Ascending aorta (tissue), 2 donors: ENCODE results near the gene GRIN3A. TPM values are rescaled to one million over a fixed set of nuclear protein-coding genes. Genes with fewer than 3 reads are reported as not detected.

Source experiments
- DNase-seq, 2 donors: peaks; one replicate each; pipeline ENCODE4 v3.0.0-alpha.2; 2019; ENCODE audit warnings: low spot score in 2 of 2
- H3K27ac ChIP-seq, 2 donors: fragments of 200-600 bp; sonication (generic); one replicate each; pipeline ENCODE4 v1.5.1; 2016 to 2017; ENCODE audit warnings: mild to moderate bottlenecking in 1 of 2
- H3K27me3 ChIP-seq: fragments of 200-600 bp; sonication (generic); one replicate; pipeline ENCODE4 v1.5.1; 2017
- H3K36me3 ChIP-seq, 2 donors: fragments of 200-600 bp; sonication (generic); one replicate each; pipeline ENCODE4 v1.5.1; 2016
- H3K4me1 ChIP-seq, 2 donors: fragments of 200-600 bp; sonication (generic); one replicate each; pipeline ENCODE4 v1.5.1; 2016 to 2017; ENCODE audit warnings: mild to moderate bottlenecking in 1 of 2
- H3K4me3 ChIP-seq, 2 donors: fragments of 200-600 bp; sonication (generic); one replicate each; pipeline ENCODE4 v1.5.1; 2016 to 2017; ENCODE audit warnings: mild to moderate bottlenecking in 1 of 2
- H3K9me3 ChIP-seq, 2 donors: fragments of 200-600 bp; sonication (generic); one replicate each; pipeline ENCODE4 v1.5.1; 2016
- intact Hi-C: fragments of 100-400 bp; cut with DNase I; formaldehyde crosslinking; loops from one replicate; pipeline ENCODE4 v1.15.1; 2023
- total RNA-seq: library from RNA; depleted of rRNA; stranded (reverse); fragments of >200 nt; gene quantifications from one replicate; pipeline ENCODE4 v1.1.0, GENCODE V29; 2016
- TF ChIP-seq, protein P1 (sequence below), 3 experiments: fragments of 200-600 bp in 2 of 3; fragments of 450-650 bp in 1 of 3; sonication (generic) in 2 of 3; IDR thresholded peaks; one replicate each; pipeline ENCODE4 v1.5.1; 2016 to 2019; ENCODE audit warnings: antibody characterized with exemption in 3 of 3, mild to moderate bottlenecking in 1 of 3, moderate library complexity in 1 of 3

GRIN3A gene
- total RNA-seq, 1 donor from 2014 or later = not detected

DNA sequence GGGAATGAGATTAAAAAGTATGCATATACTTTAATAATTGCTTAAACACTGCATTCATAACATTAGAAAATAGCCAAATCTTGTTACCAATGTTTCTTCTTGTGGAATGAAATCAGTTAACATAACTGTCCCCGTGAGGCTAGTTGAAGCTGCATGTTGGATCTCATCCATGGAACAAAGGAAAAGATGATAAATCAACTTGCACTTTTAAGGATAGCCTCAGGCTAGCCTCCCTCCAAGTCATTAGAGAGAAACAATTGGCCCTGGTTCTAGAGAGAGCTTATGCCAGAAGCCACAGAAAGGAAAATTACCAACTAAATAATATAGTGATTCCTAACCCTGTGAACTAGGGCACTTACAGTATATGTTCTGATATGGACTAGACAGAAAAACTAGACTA lies 66.9 kb downstream of the GRIN3A start:
- Histone ChIP-seq H3K27ac (no peak overlapping the region), H3K36me3 (no peaks in the 10 kb centered on the region), H3K4me1 (no peaks in the 10 kb centered on the region), H3K27me3 (no peaks in the 10 kb centered on the region), H3K9me3 (no peaks in the 10 kb centered on the region), H3K4me3 (no peak overlapping the region)
- no peak for DNase-seq
- TF ChIP-seq, protein P1, sequence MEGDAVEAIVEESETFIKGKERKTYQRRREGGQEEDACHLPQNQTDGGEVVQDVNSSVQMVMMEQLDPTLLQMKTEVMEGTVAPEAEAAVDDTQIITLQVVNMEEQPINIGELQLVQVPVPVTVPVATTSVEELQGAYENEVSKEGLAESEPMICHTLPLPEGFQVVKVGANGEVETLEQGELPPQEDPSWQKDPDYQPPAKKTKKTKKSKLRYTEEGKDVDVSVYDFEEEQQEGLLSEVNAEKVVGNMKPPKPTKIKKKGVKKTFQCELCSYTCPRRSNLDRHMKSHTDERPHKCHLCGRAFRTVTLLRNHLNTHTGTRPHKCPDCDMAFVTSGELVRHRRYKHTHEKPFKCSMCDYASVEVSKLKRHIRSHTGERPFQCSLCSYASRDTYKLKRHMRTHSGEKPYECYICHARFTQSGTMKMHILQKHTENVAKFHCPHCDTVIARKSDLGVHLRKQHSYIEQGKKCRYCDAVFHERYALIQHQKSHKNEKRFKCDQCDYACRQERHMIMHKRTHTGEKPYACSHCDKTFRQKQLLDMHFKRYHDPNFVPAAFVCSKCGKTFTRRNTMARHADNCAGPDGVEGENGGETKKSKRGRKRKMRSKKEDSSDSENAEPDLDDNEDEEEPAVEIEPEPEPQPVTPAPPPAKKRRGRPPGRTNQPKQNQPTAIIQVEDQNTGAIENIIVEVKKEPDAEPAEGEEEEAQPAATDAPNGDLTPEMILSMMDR (IDR thresholded peaks at IDR 0.05) = no peak
- intact Hi-C loops = no loop called here

DNA sequence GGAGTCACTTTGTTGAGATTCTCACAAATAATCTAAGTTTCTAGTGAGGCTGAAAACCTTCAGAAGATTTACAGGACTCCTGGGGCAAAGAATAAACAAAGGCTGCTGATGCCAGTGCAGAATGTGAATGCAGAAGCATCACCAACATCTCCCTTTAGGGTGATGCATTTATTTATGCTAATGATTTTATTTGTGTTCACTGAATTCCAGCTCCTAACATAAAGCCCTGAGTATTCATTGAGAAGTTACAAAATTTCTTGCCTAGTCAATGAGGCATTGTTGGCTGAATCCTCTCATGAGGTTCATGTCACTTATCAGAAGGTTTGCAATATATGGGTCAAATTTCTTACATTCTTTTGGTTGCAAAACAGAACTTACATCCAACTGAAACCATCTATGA lies 70.0 kb downstream of the GRIN3A start:
- intact Hi-C loops = no loop called here
- no peak for DNase-seq
- H3K27me3 ChIP-seq = no peaks in the 10 kb centered on the region
- H3K27ac ChIP-seq = no peak overlapping the region
- no peaks in the 10 kb centered on the region for H3K36me3 ChIP-seq
- H3K9me3 ChIP-seq = no peaks in the 10 kb centered on the region
- TF ChIP-seq, protein P1 (IDR thresholded peaks at IDR 0.05) = no peak
- H3K4me1 ChIP-seq = no peaks in the 10 kb centered on the region
- no peak overlapping the region for H3K4me3 ChIP-seq

DNA sequence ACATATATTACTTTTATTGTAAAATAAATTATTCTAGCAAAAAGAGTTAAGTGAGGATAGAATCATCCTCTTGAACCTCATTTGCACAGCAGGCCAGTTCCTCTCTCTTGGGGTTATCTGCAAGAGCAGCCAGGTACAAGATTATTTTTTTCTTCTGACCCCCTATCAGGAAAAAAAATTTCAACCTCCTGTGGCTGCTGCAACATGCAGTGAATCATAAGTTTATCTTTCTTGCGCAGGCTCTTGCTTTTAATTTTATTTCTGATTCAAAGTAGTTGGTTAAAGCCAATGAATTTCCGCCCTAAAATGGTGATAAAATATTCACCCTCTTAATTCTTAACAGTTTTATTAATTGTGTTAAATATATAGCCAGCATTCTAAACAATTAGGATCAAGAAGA lies 74.0 kb downstream of the GRIN3A start:
- intact Hi-C loops = no loop called here
- H3K27ac ChIP-seq = no peak overlapping the region
- H3K36me3 ChIP-seq = no peaks in the 10 kb centered on the region
- no peak overlapping the region for H3K4me3 ChIP-seq
- no peak for DNase-seq
- no peaks in the 10 kb centered on the region for H3K27me3 ChIP-seq
- TF ChIP-seq, protein P1 (IDR thresholded peaks at IDR 0.05) = no peak
- H3K4me1 ChIP-seq = no peaks in the 10 kb centered on the region
- H3K9me3 ChIP-seq = no peaks in the 10 kb centered on the region

DNA sequence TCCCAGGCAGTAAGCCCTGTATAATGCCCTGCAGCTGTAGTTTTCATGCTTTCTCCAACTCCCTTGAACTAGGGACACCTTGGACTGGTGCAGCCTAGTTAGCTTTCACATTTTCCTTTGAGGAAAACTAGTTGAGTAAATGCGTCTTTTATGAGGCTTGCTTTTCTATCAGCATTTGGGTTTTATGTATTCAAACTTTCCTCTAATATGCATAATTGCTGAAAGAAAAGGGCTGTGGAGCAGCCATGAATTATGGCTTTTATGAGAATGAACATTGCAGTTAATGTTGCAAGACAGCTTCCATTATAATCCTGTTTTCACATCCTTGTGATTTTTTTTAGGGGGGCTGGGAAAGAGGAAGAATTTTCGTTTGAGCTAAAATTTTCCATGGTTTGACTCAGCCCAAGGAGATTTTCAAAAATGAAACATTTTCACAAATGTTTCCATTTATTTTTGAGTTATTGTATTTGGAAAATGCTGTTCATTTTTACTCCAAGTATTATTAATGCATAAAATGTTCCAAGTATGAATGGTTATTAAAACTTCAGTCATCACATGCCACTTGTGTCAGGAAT lies 85.8 kb downstream of the GRIN3A start:
- DNase-seq = no peak
- TF ChIP-seq, protein P1 (IDR thresholded peaks at IDR 0.05) = no peak
- Histone ChIP-seq H3K4me1 (no peaks in the 10 kb centered on the region), H3K9me3 (no peaks in the 10 kb centered on the region), H3K36me3 (no peaks in the 10 kb centered on the region), H3K27ac (no peak overlapping the region), H3K4me3 (no peak overlapping the region), H3K27me3 (no peaks in the 10 kb centered on the region)
- intact Hi-C loops = no loop called here

GRCh38 chr9:101650142-101650541 lies 88.3 kb downstream of the GRIN3A start:
- H3K36me3 ChIP-seq = no peaks in the 10 kb centered on the region
- no peak for DNase-seq
- no peaks in the 10 kb centered on the region for H3K27me3 ChIP-seq
- no peaks in the 10 kb centered on the region for H3K9me3 ChIP-seq
- TF ChIP-seq, protein P1 (IDR thresholded peaks at IDR 0.05) = no peak
- H3K4me3 ChIP-seq = no peak overlapping the region
- no peaks in the 10 kb centered on the region for H3K4me1 ChIP-seq
- intact Hi-C loops = no loop called here
- no peak overlapping the region for H3K27ac ChIP-seq

GRCh38 chr9:101648493-101648892 lies 90.0 kb downstream of the GRIN3A start:
- TF ChIP-seq, protein P1 (IDR thresholded peaks at IDR 0.05) = no peak
- Histone ChIP-seq H3K9me3 (no peaks in the 10 kb centered on the region), H3K27ac (no peak overlapping the region), H3K4me3 (no peak overlapping the region), H3K4me1 (no peaks in the 10 kb centered on the region), H3K27me3 (no peaks in the 10 kb centered on the region), H3K36me3 (no peaks in the 10 kb centered on the region)
- DNase-seq = no peak
- intact Hi-C loops = no loop called here
